ENCODE measurements around the gene FOXE1.

- TF ChIP-seq CTCF (IDR thresholded peaks at IDR 0.05) = no peak
- TF ChIP-seq POLR2A (IDR thresholded peaks at IDR 0.05) = no peak
Measured at GRCh38 chr9:97811533-97812246, 41.3 kb upstream of the FOXE1 start.

Data from body of pancreas (tissue), 4 donors.